Stimulated activated naive B cell treated with anti-CD40 and anti-IgM and Interleukin-4, amounts not matched to agents 10 μg/mL and 1 μg/mL and 100 μg/mL, for 72 hours (primary cell): ENCODE results near the gene OR4K2.
"Not testable (repeated sequence)": the region's sequence is repeated elsewhere in the genome, so short reads cannot be mapped to it uniquely, and the experiment has no call there.

Source experiments
- ATAC-seq, 2 donors: fragments of 150-1000 bp; cut with Tn5 transposase; replicated peaks; 2 replicates each; pipeline ENCODE4 v1.10.0; 2021; ENCODE audit warnings: moderate library complexity in 1 of 2
- DNase-seq: peaks from one replicate; pipeline ENCODE4 v3.0.0; 2021
- H3K27ac Mint-ChIP-seq: one replicate; pipeline ENCODE4 v1.8.0; 2022; ENCODE audit warnings: mild to moderate bottlenecking, mixed read lengths
- H3K27me3 Mint-ChIP-seq, 2 donors: one replicate each; pipeline ENCODE4 v1.8.0; 2022; ENCODE audit warnings: mixed read lengths in 2 of 2
- H3K36me3 Mint-ChIP-seq, 2 donors: one replicate each; pipeline ENCODE4 v1.8.0; 2022; ENCODE audit warnings: mixed read lengths in 2 of 2, mild to moderate bottlenecking in 1 of 2
- H3K4me1 Mint-ChIP-seq, 2 donors: one replicate each; pipeline ENCODE4 v1.8.0; 2022; ENCODE audit warnings: mixed read lengths in 2 of 2, mild to moderate bottlenecking in 1 of 2
- H3K4me3 Mint-ChIP-seq, 2 donors: one replicate each; pipeline ENCODE4 v1.8.0; 2022; ENCODE audit warnings: mild to moderate bottlenecking in 2 of 2, mixed read lengths in 2 of 2, moderate library complexity in 1 of 2
- H3K9me3 Mint-ChIP-seq, 2 donors: one replicate each; pipeline ENCODE4 v1.8.0; 2022; ENCODE audit warnings: mixed read lengths in 2 of 2, mild to moderate bottlenecking in 1 of 2

The OR4K2 gene

GRCh38 chr14:19874842-19875241 lies at the start of gene OR4K2:
TSS of gene OR4K2 (plus strand) at chr14:19875142. CDS start at chr14:19876268, 1,126 bp downstream.
- Mint-ChIP-seq H3K36me3 (no peaks in the 10 kb centered on the region), H3K9me3 (no peaks in the 10 kb centered on the region), H3K4me1 (no peaks in the 10 kb centered on the region), H3K27me3 (no peaks in the 10 kb centered on the region), H3K4me3 (no peak within 1 kb of the TSS), H3K27ac (no peak within 1 kb of the TSS)
- no peak for DNase-seq
- ATAC-seq, result no peak

- H3K4me1 Mint-ChIP-seq, ATAC-seq, H3K27ac Mint-ChIP-seq, H3K4me3 Mint-ChIP-seq, DNase-seq, H3K9me3 Mint-ChIP-seq, H3K27me3 Mint-ChIP-seq, H3K36me3 Mint-ChIP-seq: not testable (repeated sequence)
Measured at GRCh38 chr14:19827626-19828244, 47.2 kb upstream of the OR4K2 start.

- no peak overlapping the region for H3K4me3 Mint-ChIP-seq
- ATAC-seq (no peak), DNase-seq (no peak)
- no peak overlapping the region for H3K27ac Mint-ChIP-seq
- H3K27me3 Mint-ChIP-seq, result no peaks in the 10 kb centered on the region
- no peaks in the 10 kb centered on the region for H3K4me1 Mint-ChIP-seq
- H3K9me3 Mint-ChIP-seq, result peaks cover 0 to 2% of the 10 kb centered on the region in 2 donors
- no peaks in the 10 kb centered on the region for H3K36me3 Mint-ChIP-seq
Measured at GRCh38 chr14:19828314-19828713, 46.6 kb upstream of the OR4K2 start.

GRCh38 chr14:19834203-19834848 lies 40.6 kb upstream of the OR4K2 start:
- H3K4me3 Mint-ChIP-seq, DNase-seq, H3K27me3 Mint-ChIP-seq, H3K4me1 Mint-ChIP-seq, H3K36me3 Mint-ChIP-seq, ATAC-seq, H3K27ac Mint-ChIP-seq, H3K9me3 Mint-ChIP-seq: not testable (repeated sequence)

- ATAC-seq, result no peak
- no peak overlapping the region for H3K27ac Mint-ChIP-seq
- no peaks in the 10 kb centered on the region for H3K9me3 Mint-ChIP-seq
- H3K4me3 Mint-ChIP-seq, result no peak overlapping the region
- no peaks in the 10 kb centered on the region for H3K4me1 Mint-ChIP-seq
- H3K27me3 Mint-ChIP-seq, result no peaks in the 10 kb centered on the region
- H3K36me3 Mint-ChIP-seq, result no peaks in the 10 kb centered on the region
- no peak for DNase-seq
Measured at GRCh38 chr14:19838433-19838832, 36.5 kb upstream of the OR4K2 start.

GRCh38 chr14:19851365-19851764 lies 23.6 kb upstream of the OR4K2 start:
- H3K4me3 Mint-ChIP-seq, result no peak overlapping the region
- no peaks in the 10 kb centered on the region for H3K36me3 Mint-ChIP-seq
- no peaks in the 10 kb centered on the region for H3K27me3 Mint-ChIP-seq
- no peaks in the 10 kb centered on the region for H3K4me1 Mint-ChIP-seq
- H3K9me3 Mint-ChIP-seq, result peaks cover 3 to 14% of the 10 kb centered on the region in 2 donors
- ATAC-seq (peak in 1 of 2 donors; percentile 39), DNase-seq (no peak)
- no peak overlapping the region for H3K27ac Mint-ChIP-seq

- H3K4me3 Mint-ChIP-seq, H3K9me3 Mint-ChIP-seq, H3K36me3 Mint-ChIP-seq, ATAC-seq, H3K4me1 Mint-ChIP-seq, H3K27ac Mint-ChIP-seq, H3K27me3 Mint-ChIP-seq, DNase-seq: not testable (repeated sequence)
Measured at GRCh38 chr14:19866061-19866669, 8.8 kb upstream of the OR4K2 start.

GRCh38 chr14:19873178-19873577 lies 1.8 kb upstream of the OR4K2 start:
- Mint-ChIP-seq H3K27ac (no peak overlapping the region), H3K4me3 (no peak overlapping the region), H3K4me1 (no peaks in the 10 kb centered on the region), H3K9me3 (no peaks in the 10 kb centered on the region), H3K36me3 (no peaks in the 10 kb centered on the region), H3K27me3 (no peaks in the 10 kb centered on the region)
- ATAC-seq (peak in 1 of 2 donors; percentile 22), DNase-seq (no peak)

GRCh38 chr14:19878029-19878642 lies 3.2 kb downstream of the OR4K2 start:
- Mint-ChIP-seq H3K27ac (no peak overlapping the region), H3K9me3 (no peaks in the 10 kb centered on the region), H3K27me3 (no peaks in the 10 kb centered on the region), H3K4me1 (no peaks in the 10 kb centered on the region), H3K4me3 (no peak overlapping the region), H3K36me3 (no peaks in the 10 kb centered on the region)
- ATAC-seq (no peak), DNase-seq (no peak)

- H3K4me3 Mint-ChIP-seq, result no peak overlapping the region
- H3K27me3 Mint-ChIP-seq, result no peaks in the 10 kb centered on the region
- no peak for DNase-seq
- no peak overlapping the region for H3K27ac Mint-ChIP-seq
- peaks cover 0 to 8% of the 10 kb centered on the region in 2 donors for H3K36me3 Mint-ChIP-seq
- no peaks in the 10 kb centered on the region for H3K4me1 Mint-ChIP-seq
- peak in 1 of 2 donors; percentile 16 for ATAC-seq
- peaks cover 24 to 33% of the 10 kb centered on the region in 2 donors for H3K9me3 Mint-ChIP-seq
Measured at GRCh38 chr14:19895282-19895681, 20.3 kb downstream of the OR4K2 start.

- DNase-seq (no peak), ATAC-seq (no peak)
- H3K36me3 Mint-ChIP-seq, result no peaks in the 10 kb centered on the region
- H3K4me3 Mint-ChIP-seq, result no peak overlapping the region
- no peaks in the 10 kb centered on the region for H3K27me3 Mint-ChIP-seq
- H3K4me1 Mint-ChIP-seq, result no peaks in the 10 kb centered on the region
- H3K9me3 Mint-ChIP-seq, result peaks cover 9 to 12% of the 10 kb centered on the region in 2 donors
- no peak overlapping the region for H3K27ac Mint-ChIP-seq
Measured at GRCh38 chr14:19900999-19901398, 26.1 kb downstream of the OR4K2 start.

GRCh38 chr14:19902409-19902808 lies 27.5 kb downstream of the OR4K2 start:
- ATAC-seq, result no peak
- H3K36me3 Mint-ChIP-seq, result no peaks in the 10 kb centered on the region
- no peak overlapping the region for H3K27ac Mint-ChIP-seq
- H3K9me3 Mint-ChIP-seq, result peaks cover 1 to 4% of the 10 kb centered on the region in 2 donors
- no peaks in the 10 kb centered on the region for H3K4me1 Mint-ChIP-seq
- H3K4me3 Mint-ChIP-seq, result no peak overlapping the region
- no peaks in the 10 kb centered on the region for H3K27me3 Mint-ChIP-seq
- no peak for DNase-seq

GRCh38 chr14:19906665-19907064 lies 31.7 kb downstream of the OR4K2 start:
- ATAC-seq (no peak), DNase-seq (no peak)
- H3K27me3 Mint-ChIP-seq, result no peaks in the 10 kb centered on the region
- H3K4me3 Mint-ChIP-seq, result no peak overlapping the region
- no peaks in the 10 kb centered on the region for H3K4me1 Mint-ChIP-seq
- no peaks in the 10 kb centered on the region for H3K36me3 Mint-ChIP-seq
- no peak overlapping the region for H3K27ac Mint-ChIP-seq
- H3K9me3 Mint-ChIP-seq, result peaks cover 5 to 10% of the 10 kb centered on the region in 2 donors

- DNase-seq (no peak), ATAC-seq (no peak)
- Mint-ChIP-seq H3K9me3 (peaks cover 7 to 12% of the 10 kb centered on the region in 2 donors), H3K4me3 (no peak overlapping the region), H3K36me3 (no peaks in the 10 kb centered on the region), H3K4me1 (no peaks in the 10 kb centered on the region), H3K27ac (no peak overlapping the region), H3K27me3 (no peaks in the 10 kb centered on the region)
Measured at GRCh38 chr14:19911114-19911513, 36.2 kb downstream of the OR4K2 start.

- DNase-seq (no peak), ATAC-seq (no peak)
- Mint-ChIP-seq H3K27ac (no peak overlapping the region), H3K27me3 (no peaks in the 10 kb centered on the region), H3K9me3 (no peaks in the 10 kb centered on the region), H3K4me1 (no peaks in the 10 kb centered on the region), H3K4me3 (no peak overlapping the region), H3K36me3 (no peaks in the 10 kb centered on the region)
Measured at GRCh38 chr14:19917243-19917642, 42.3 kb downstream of the OR4K2 start.
